Measurements from ENCODE around the gene LCN12. TPM values are rescaled to one million over a fixed set of nuclear protein-coding genes. Genes with fewer than 3 reads are reported as not detected.

LCN12 gene
- total RNA-seq, 1 experiment from 2014 or later, result not detected

- H3K9me3 ChIP-seq (ENCODE audit: low read depth, low read length, poor library complexity, severe bottlenecking), result no peaks in the 10 kb centered on the region
- H3K36me3 ChIP-seq (ENCODE audit: insufficient read depth, low read length, poor library complexity, severe bottlenecking), result peaks cover 33% of the 10 kb centered on the region
- no peak overlapping the region for H3K27ac ChIP-seq (ENCODE audit: low read depth, low read length, poor library complexity, severe bottlenecking)
- intact Hi-C loops (cut with micrococcal nuclease; ENCODE audit: unreplicated experiment), result no loop called here
- no peak overlapping the region for H3K4me3 ChIP-seq (ENCODE audit: low read depth, low read length, poor library complexity, severe bottlenecking)
- no TSS peak for BruUV-seq (replicated peaks)
- no peak for DNase-seq (ENCODE audit: low spot score)
- no peaks in the 10 kb centered on the region for H3K4me1 ChIP-seq (ENCODE audit: insufficient read depth, low read length, poor library complexity, severe bottlenecking)
- no peaks in the 10 kb centered on the region for H3K27me3 ChIP-seq (replicated peaks; ENCODE audit: insufficient read depth, low read depth, low read length, poor library complexity)
- ChIA-PET CTCF (interaction anchor here (0.5 kb wide), 1 partner anchor 37 kb away, joined by 9 read pairs; no protein-coding TSS in a partner anchor), POLR2A (ENCODE audit: low non-redundant PET) (no interaction called here)
- no peak for TF ChIP-seq CTCF (conservative IDR thresholded peaks at IDR 0.05; ENCODE audit: low read depth, low read length)
- TF ChIP-seq EZH2 (IDR thresholded peaks at IDR 0.05; ENCODE audit: borderline replicate concordance, low read depth, low read length, poor library complexity, severe bottlenecking), result no peak
These were observed 10.6 kb upstream of the LCN12 start for GRCh38 chr9:136941231-136942111.

GRCh38 chr9:136942112-136942880 lies 9.8 kb upstream of the LCN12 start:
- Histone ChIP-seq H3K27ac (ENCODE audit: low read depth, low read length, poor library complexity, severe bottlenecking) (no peak overlapping the region), H3K36me3 (ENCODE audit: insufficient read depth, low read length, poor library complexity, severe bottlenecking) (peaks cover 33% of the 10 kb centered on the region), H3K27me3 (replicated peaks; ENCODE audit: insufficient read depth, low read depth, low read length, poor library complexity) (no peaks in the 10 kb centered on the region), H3K4me1 (ENCODE audit: insufficient read depth, low read length, poor library complexity, severe bottlenecking) (no peaks in the 10 kb centered on the region), H3K4me3 (ENCODE audit: low read depth, low read length, poor library complexity, severe bottlenecking) (no peak overlapping the region), H3K9me3 (ENCODE audit: low read depth, low read length, poor library complexity, severe bottlenecking) (no peaks in the 10 kb centered on the region)
- no peak for DNase-seq (ENCODE audit: low spot score)
- CTCF ChIA-PET, result interaction anchor here (0.5 kb wide), 1 partner anchor 36 kb away, joined by 9 read pairs; no protein-coding TSS in a partner anchor
- TF ChIP-seq EZH2 (IDR thresholded peaks at IDR 0.05; ENCODE audit: borderline replicate concordance, low read depth, low read length, poor library complexity, severe bottlenecking) (no peak), CTCF (conservative IDR thresholded peaks at IDR 0.05; ENCODE audit: low read depth, low read length) (no peak)
- intact Hi-C loops (cut with micrococcal nuclease; ENCODE audit: unreplicated experiment), result no loop called here
- no TSS peak for BruUV-seq (replicated peaks)
- POLR2A ChIA-PET (ENCODE audit: low non-redundant PET), result no interaction called here

GRCh38 chr9:136942881-136943230 lies 9.2 kb upstream of the LCN12 start:
- no peak for TF ChIP-seq EZH2 (IDR thresholded peaks at IDR 0.05; ENCODE audit: borderline replicate concordance, low read depth, low read length, poor library complexity, severe bottlenecking)
- TF ChIP-seq CTCF (conservative IDR thresholded peaks at IDR 0.05; ENCODE audit: low read depth, low read length), result no peak
- Histone ChIP-seq H3K27ac (ENCODE audit: low read depth, low read length, poor library complexity, severe bottlenecking) (peak overlapping the region; percentile 37), H3K4me3 (ENCODE audit: low read depth, low read length, poor library complexity, severe bottlenecking) (peak overlapping the region; percentile 92), H3K27me3 (replicated peaks; ENCODE audit: insufficient read depth, low read depth, low read length, poor library complexity) (no peaks in the 10 kb centered on the region), H3K9me3 (ENCODE audit: low read depth, low read length, poor library complexity, severe bottlenecking) (no peaks in the 10 kb centered on the region), H3K4me1 (ENCODE audit: insufficient read depth, low read length, poor library complexity, severe bottlenecking) (no peaks in the 10 kb centered on the region), H3K36me3 (ENCODE audit: insufficient read depth, low read length, poor library complexity, severe bottlenecking) (peaks cover 33% of the 10 kb centered on the region)
- no TSS peak for BruUV-seq (replicated peaks)
- no peak for DNase-seq (ENCODE audit: low spot score)
- POLR2A ChIA-PET (ENCODE audit: low non-redundant PET), result no interaction called here
- CTCF ChIA-PET, result no interaction called here
- intact Hi-C loops (cut with micrococcal nuclease; ENCODE audit: unreplicated experiment), result no loop called here

Measured in A673 (cell line).